ENCODE results near the gene OR5B12.

DNA sequence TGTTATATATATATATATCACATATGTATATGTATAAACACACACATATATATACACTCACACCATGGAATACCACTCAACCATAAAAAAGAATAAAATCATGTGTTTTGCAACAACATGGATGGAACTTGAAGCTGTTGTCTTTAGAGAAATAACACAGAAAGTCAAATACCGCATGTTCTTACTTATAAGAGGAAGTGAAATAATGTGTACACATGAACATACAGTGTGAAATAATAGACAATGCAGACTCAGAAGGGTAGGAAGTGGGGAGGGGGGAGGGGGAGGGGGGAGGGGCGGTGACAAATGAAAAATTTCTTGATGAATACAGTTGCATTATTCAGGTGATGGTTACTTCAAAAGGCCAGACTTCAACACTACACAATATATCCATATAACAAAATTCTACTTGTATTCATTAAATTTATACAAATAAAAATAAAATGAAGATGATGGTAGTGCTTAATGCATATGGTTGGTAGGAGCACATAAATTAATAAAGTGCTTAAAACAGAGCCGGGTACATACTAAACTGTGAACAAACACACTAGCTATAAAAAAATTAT, 8.3 kb downstream of the OR5B12 start:
- TF ChIP-seq, protein P1, sequence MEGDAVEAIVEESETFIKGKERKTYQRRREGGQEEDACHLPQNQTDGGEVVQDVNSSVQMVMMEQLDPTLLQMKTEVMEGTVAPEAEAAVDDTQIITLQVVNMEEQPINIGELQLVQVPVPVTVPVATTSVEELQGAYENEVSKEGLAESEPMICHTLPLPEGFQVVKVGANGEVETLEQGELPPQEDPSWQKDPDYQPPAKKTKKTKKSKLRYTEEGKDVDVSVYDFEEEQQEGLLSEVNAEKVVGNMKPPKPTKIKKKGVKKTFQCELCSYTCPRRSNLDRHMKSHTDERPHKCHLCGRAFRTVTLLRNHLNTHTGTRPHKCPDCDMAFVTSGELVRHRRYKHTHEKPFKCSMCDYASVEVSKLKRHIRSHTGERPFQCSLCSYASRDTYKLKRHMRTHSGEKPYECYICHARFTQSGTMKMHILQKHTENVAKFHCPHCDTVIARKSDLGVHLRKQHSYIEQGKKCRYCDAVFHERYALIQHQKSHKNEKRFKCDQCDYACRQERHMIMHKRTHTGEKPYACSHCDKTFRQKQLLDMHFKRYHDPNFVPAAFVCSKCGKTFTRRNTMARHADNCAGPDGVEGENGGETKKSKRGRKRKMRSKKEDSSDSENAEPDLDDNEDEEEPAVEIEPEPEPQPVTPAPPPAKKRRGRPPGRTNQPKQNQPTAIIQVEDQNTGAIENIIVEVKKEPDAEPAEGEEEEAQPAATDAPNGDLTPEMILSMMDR (IDR thresholded peaks at IDR 0.05; ENCODE audit: low read depth, low read length, poor library complexity, severe bottlenecking), result no peak
- TF ChIP-seq EZH2phosphoT487 (IDR thresholded peaks at IDR 0.05; ENCODE audit: borderline replicate concordance, low read length), result no peak

Measured in DOHH2 (cell line).